Stimulated activated CD4-positive, alpha-beta T cell treated with anti-CD3 and anti-CD28 coated beads, Interleukin-4, amount 100 ng/mL, for 4 hours (primary cell): ENCODE data around the gene PBX2.
"Not testable (repeated sequence)": the region's sequence is repeated elsewhere in the genome, so short reads cannot be mapped to it uniquely, and the experiment has no call there.

ENCODE experiments used
- DNase-seq, 2 experiments: peaks; one replicate each; pipeline ENCODE4 v3.0.0-alpha.2; 2020

The PBX2 gene

GRCh38 chr6:32200711-32201475, 10.9 kb upstream of the PBX2 start:
- DNase-seq = no peak

GRCh38 chr6:32198866-32199265, 8.9 kb upstream of the PBX2 start:
- no peak for DNase-seq

- DNase-seq = no peak
Observed at GRCh38 chr6:32198345-32198696, 8.3 kb upstream of the PBX2 start.

GRCh38 chr6:32196682-32197616, 6.9 kb upstream of the PBX2 start:
- DNase-seq = no peak

GRCh38 chr6:32195902-32196681, 6.1 kb upstream of the PBX2 start:
- peak; percentile 48 to 59 for DNase-seq

GRCh38 chr6:32195652-32195901, 5.6 kb upstream of the PBX2 start:
- peak; percentile 98 to 100 for DNase-seq

GRCh38 chr6:32194825-32195651, 5.0 kb upstream of the PBX2 start:
- DNase-seq = peak in 1 of 2 experiments; percentile 12

GRCh38 chr6:32194388-32194787, 4.4 kb upstream of the PBX2 start:
- no peak for DNase-seq

GRCh38 chr6:32193096-32193495, 3.1 kb upstream of the PBX2 start:
- DNase-seq = not testable (repeated sequence)

GRCh38 chr6:32192608-32193039, 2.6 kb upstream of the PBX2 start, which contains the start of gene GPSM3:
GPSM3 (minus strand) TSS chr6:32192643; CDS start chr6:32192513, 130 bp downstream.
- DNase-seq = peak; percentile 39 to 42

GRCh38 chr6:32191696-32192607, 1.9 kb upstream of the PBX2 start:
- no peak for DNase-seq

- no peak for DNase-seq
Observed at GRCh38 chr6:32190911-32191677, 1.1 kb upstream of the PBX2 start.

- no peak for DNase-seq
Observed at GRCh38 chr6:32189742-32190053, 304 bp downstream of the PBX2 start.

GRCh38 chr6:32189069-32189741, 797 bp downstream of the PBX2 start:
- no peak for DNase-seq

GRCh38 chr6:32188381-32189068, 1.5 kb downstream of the PBX2 start:
- no peak for DNase-seq

- DNase-seq = not testable (repeated sequence)
Observed at GRCh38 chr6:32187725-32188380, 2.1 kb downstream of the PBX2 start.

GRCh38 chr6:32187009-32187709, 2.8 kb downstream of the PBX2 start:
- no peak for DNase-seq
